H1 (cell line): ENCODE measurements around the gene PEPD. TPM values are rescaled to one million over a fixed set of nuclear protein-coding genes. Genes with fewer than 3 reads are reported as not detected.

ENCODE experiments used
- CTCF ChIA-PET: fragments of 300-600 bp; sonication (Branson Sonifier 250); formaldehyde crosslinking; loops from one replicate; lab custom pipeline; 2021; ENCODE audit not compliant: partially characterized antibody; lab: Charles Lee
- POLR2A ChIA-PET: fragments of 300-600 bp; sonication (Branson Sonifier 250); formaldehyde crosslinking; loops from one replicate; lab custom pipeline; 2021; ENCODE audit warnings: inconsistent platforms; ENCODE audit not compliant: partially characterized antibody; lab: Charles Lee
- DNase-seq, 2 experiments: peaks; one replicate each; pipeline versions ENCODE4 v3.0.0 to v3.0.0-alpha.2; 2010 to 2022; ENCODE audit warnings: low spot score in 2 of 2, low read depth in 1 of 2, mixed read lengths in 1 of 2
- FAIRE-seq: peaks from 2 replicates; lab custom pipeline; 2011; peaks lifted over from hg19 to GRCh38; lab: Jason Lieb, UNC
- H2AFZ ChIP-seq: 2 replicates; pipeline ENCODE4 v1.8.1; 2012; ENCODE audit warnings: low read length, inconsistent platforms
- H2AK5ac ChIP-seq: 2 replicates; pipeline ENCODE4 v1.6.1; 2013; ENCODE audit warnings: low read depth, low read length
- H2BK120ac ChIP-seq: replicated peaks from 2 replicates; pipeline ENCODE3; 2013; ENCODE audit warnings: low read depth, low read length, inconsistent platforms
- H2BK12ac ChIP-seq: 2 replicates; pipeline ENCODE4 v1.6.1; 2013; ENCODE audit warnings: low read depth, low read length
- H2BK15ac ChIP-seq: 2 replicates; pipeline ENCODE4 v1.6.1; 2013; ENCODE audit warnings: low read length
- H2BK20ac ChIP-seq: 2 replicates; pipeline ENCODE4 v1.6.1; 2013; ENCODE audit warnings: low read length
- H2BK5ac ChIP-seq: 2 replicates; pipeline ENCODE4 v1.6.1; 2013; ENCODE audit warnings: low read depth, low read length
- H3K14ac ChIP-seq: 2 replicates; pipeline ENCODE4 v1.6.1; 2013; ENCODE audit warnings: inconsistent platforms; ENCODE audit not compliant: insufficient read length
- H3K18ac ChIP-seq: 2 replicates; pipeline ENCODE4 v1.6.1; 2013; ENCODE audit warnings: low read length; ENCODE audit errors: extremely low read depth
- H3K23ac ChIP-seq: 2 replicates; pipeline ENCODE4 v1.6.1; 2013; ENCODE audit warnings: inconsistent platforms; ENCODE audit not compliant: insufficient read length
- H3K23me2 ChIP-seq: 2 replicates; pipeline ENCODE4 v1.6.1; 2013; ENCODE audit warnings: low read depth, low read length
- H3K27ac ChIP-seq: 2 replicates; pipeline ENCODE4 v1.6.1; 2011; ENCODE audit warnings: low read depth, low read length, inconsistent platforms
- H3K27me3 ChIP-seq, 4 experiments: replicated peaks in 1 of 4; 1 replicate in 1 of 4; 2 replicates in 3 of 4; pipeline versions ENCODE4 v1.6.1 to v1.8.1; 2011 to 2013; ENCODE audit warnings: low read length in 3 of 4, mild to moderate bottlenecking in 3 of 4, inconsistent platforms in 2 of 4, mixed read lengths in 2 of 4, moderate library complexity in 1 of 4; ENCODE audit not compliant: control insufficient read depth in 3 of 4, insufficient read depth in 3 of 4; ENCODE audit errors: extremely low read depth in 1 of 4
- H3K36me3 ChIP-seq, 4 experiments: 2 replicates each; pipeline versions ENCODE4 v1.6.1 to v1.8.1; 2011 to 2013; ENCODE audit warnings: mild to moderate bottlenecking in 4 of 4, low read length in 3 of 4, moderate library complexity in 2 of 4, control low read depth in 1 of 4, inconsistent platforms in 1 of 4; ENCODE audit not compliant: insufficient read depth in 4 of 4, control insufficient read depth in 2 of 4
- H3K4ac ChIP-seq: replicated peaks from 2 replicates; pipeline ENCODE3; 2013; ENCODE audit warnings: low read length, low read depth, mixed read lengths, inconsistent platforms; ENCODE audit not compliant: insufficient read length
- H3K4me1 ChIP-seq, 4 experiments: replicated peaks in 1 of 4; 1 replicate in 1 of 4; 2 replicates in 3 of 4; pipeline versions ENCODE4 v1.6.1 to v1.8.1; 2011 to 2013; ENCODE audit warnings: low read length in 3 of 4, inconsistent platforms in 2 of 4, mixed read lengths in 1 of 4; ENCODE audit not compliant: insufficient read depth in 4 of 4, control insufficient read depth in 3 of 4
- H3K4me2 ChIP-seq, 2 experiments: 2 replicates each; pipeline versions ENCODE4 v1.6.1 to v1.8.1; 2011 to 2013; ENCODE audit warnings: low read depth in 2 of 2, low read length in 2 of 2, control low read depth in 1 of 2, inconsistent platforms in 1 of 2, mild to moderate bottlenecking in 1 of 2; ENCODE audit not compliant: insufficient read depth in 1 of 2
- H3K4me3 ChIP-seq, 4 experiments: fragments of 200-600, 300-600 bp in 1 of 4; sonication (generic), shearing (Covaris generic), sonication (Bioruptor Twin) in 1 of 4; 2 replicates each; pipeline versions ENCODE4 v1.5.1 to v1.8.1; 2011 to 2016; ENCODE audit warnings: low read length in 4 of 4, low read depth in 3 of 4, control low read depth in 2 of 4, inconsistent platforms in 2 of 4, mild to moderate bottlenecking in 2 of 4, mixed read lengths in 1 of 4, moderate library complexity in 1 of 4; ENCODE audit not compliant: insufficient read depth in 2 of 4; ENCODE audit errors: extremely low read depth in 1 of 4
- H3K56ac ChIP-seq: replicated peaks from 2 replicates; pipeline ENCODE3; 2013; ENCODE audit warnings: low read depth, mild to moderate bottlenecking, mixed read lengths, low read length, inconsistent platforms; ENCODE audit not compliant: insufficient read length
- H3K79me1 ChIP-seq: 2 replicates; pipeline ENCODE4 v1.6.1; 2013; ENCODE audit warnings: low read depth, low read length, control low read depth
- H3K79me2 ChIP-seq, 2 experiments: 2 replicates each; pipeline versions ENCODE4 v1.6.1 to v1.8.1; 2012 to 2013; ENCODE audit warnings: low read length in 2 of 2, mild to moderate bottlenecking in 2 of 2, inconsistent platforms in 1 of 2; ENCODE audit not compliant: insufficient read depth in 2 of 2, control insufficient read depth in 1 of 2
- H3K9ac ChIP-seq, 4 experiments: replicated peaks in 1 of 4; 1 replicate in 1 of 4; 2 replicates in 3 of 4; pipeline versions ENCODE4 v1.6.1 to v1.8.1; 2011 to 2013; ENCODE audit warnings: low read depth in 3 of 4, low read length in 3 of 4, control low read depth in 2 of 4, mild to moderate bottlenecking in 2 of 4, moderate library complexity in 2 of 4, inconsistent platforms in 1 of 4; ENCODE audit errors: extremely low read depth in 1 of 4
- H3K9me3 ChIP-seq, 2 experiments: 2 replicates each; pipeline versions ENCODE4 v1.6.1 to v1.8.1; 2012 to 2013; ENCODE audit warnings: mild to moderate bottlenecking in 2 of 2, moderate library complexity in 2 of 2, control low read depth in 1 of 2, inconsistent platforms in 1 of 2, low read depth in 1 of 2, low read length in 1 of 2, mixed read lengths in 1 of 2; ENCODE audit not compliant: insufficient read depth in 2 of 2
- H4K20me1 ChIP-seq, 2 experiments: replicated peaks in 1 of 2; 2 replicates each; pipeline versions ENCODE3 to v1.8.1; 2011 to 2013; ENCODE audit warnings: inconsistent platforms in 2 of 2, low read length in 2 of 2, mild to moderate bottlenecking in 1 of 2; ENCODE audit not compliant: insufficient read depth in 2 of 2, control insufficient read depth in 1 of 2
- H4K5ac ChIP-seq: 2 replicates; pipeline ENCODE4 v1.6.1; 2013; ENCODE audit warnings: low read length, low read depth, mixed read lengths, inconsistent platforms; ENCODE audit not compliant: insufficient read length
- H4K8ac ChIP-seq: 2 replicates; pipeline ENCODE4 v1.8.0; 2013; ENCODE audit warnings: mild to moderate bottlenecking, moderate library complexity, low read length, inconsistent platforms; ENCODE audit not compliant: insufficient read depth; ENCODE audit errors: extremely low read depth
- H4K91ac ChIP-seq: replicated peaks from 2 replicates; pipeline ENCODE3; 2013; ENCODE audit warnings: low read length, mixed read lengths, inconsistent platforms; ENCODE audit not compliant: insufficient read length
- CHD2 ChIP-seq: IDR thresholded peaks from 2 replicates; pipeline ENCODE4 v1.6.1; 2012; ENCODE audit warnings: low read length, improper control_type of control experiment
- EGR1 ChIP-seq: IDR thresholded peaks from 2 replicates; pipeline ENCODE4 v1.6.1; 2011; ENCODE audit warnings: low read depth, low read length, borderline replicate concordance
- FOSL1 ChIP-seq: IDR thresholded peaks from 2 replicates; pipeline ENCODE4 v1.6.1; 2011; ENCODE audit warnings: mild to moderate bottlenecking, low read depth, low read length, moderate library complexity; ENCODE audit not compliant: insufficient read depth
- PHF8 ChIP-seq: fragments of 200-600 bp; sonication (generic); conservative IDR thresholded peaks from 2 replicates; pipeline ENCODE4 v1.7.1; 2012; ENCODE audit warnings: low read depth, mild to moderate bottlenecking, inconsistent platforms, low read length, moderate library complexity
- TAF7 ChIP-seq: optimal IDR thresholded peaks from 2 replicates; pipeline ENCODE3; 2011; ENCODE audit warnings: low read depth, mild to moderate bottlenecking, inconsistent platforms, low read length, moderate library complexity, borderline replicate concordance
- TBP ChIP-seq: IDR thresholded peaks from 2 replicates; pipeline ENCODE4 v1.6.1; 2011; ENCODE audit warnings: low read depth, low read length, improper control_type of control experiment
- WGBS, 2 experiments: shearing (Covaris generic) in 1 of 2; methylation state at CpG; one replicate each; pipeline versions ENCODE4 v1.1.6 to v1.1.7; 2013 to 2015; ENCODE audit warnings: low lambda C conversion rate in 2 of 2, mixed read lengths in 2 of 2, inconsistent platforms in 1 of 2, low coverage in 1 of 2, missing lambda C conversion rate in 1 of 2; ENCODE audit not compliant: insufficient replicate concordance in 2 of 2, insufficient coverage in 1 of 2, insufficient read length in 1 of 2; ENCODE audit errors: extremely low coverage in 1 of 2, missing lambda C conversion rate in 1 of 2; 5-methylcytosine and 5-hydroxymethylcytosine counted together
- polyA plus RNA-seq, 7 experiments: library from polyadenylated mRNA; depleted of rRNA in 3 of 7; stranded (reverse) in 5 of 7; unstranded in 2 of 7; fragments of >200 nt in 5 of 7; fragments of 200-250 nt in 2 of 7; gene quantifications; 1 replicate in 5 of 7; 2 replicates in 1 of 7; 4 replicates in 1 of 7; pipeline versions ENCODE4 v1.2.1 to v1.2.3, GENCODE V29; 2011 to 2013; ENCODE audit warnings: missing spikeins in 2 of 7, mixed read lengths in 2 of 7
- total RNA-seq: library from RNA; stranded (reverse); fragmentation: NEBNext Ultra II Directional; extraction: Animal tissue kit (Norgen Biotek cat#: 25700); gene quantifications from 2 replicates; pipeline ENCODE4 v1.2.1, GENCODE V29; 2021

Gene PEPD
- total and polyA plus RNA-seq, 2 of the 8 experiments (the other 6 are each of a cell fraction or from before 2014, with no cell fraction given): 84.1 to 178 TPM

DNA sequence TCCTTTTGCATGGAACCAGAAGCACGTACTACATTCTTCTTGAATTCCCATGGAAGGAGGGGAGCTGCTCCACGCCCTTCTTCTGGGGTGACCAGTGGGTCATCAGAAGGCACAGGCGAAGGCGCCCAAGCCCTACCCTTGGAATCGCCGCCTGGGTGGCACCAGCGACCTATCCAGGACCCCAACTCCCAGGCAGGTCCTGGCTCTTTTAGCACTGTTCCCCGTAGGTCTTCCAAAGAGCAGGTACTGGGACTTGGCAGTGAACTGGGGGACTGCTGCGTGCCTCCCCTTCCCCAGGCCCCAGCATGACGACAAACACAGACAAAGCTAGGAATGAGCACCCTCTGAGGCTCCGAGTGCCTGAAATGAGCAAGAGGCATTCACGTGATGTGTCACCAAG lies 103.1 kb downstream of the PEPD start:
- ChIA-PET CTCF (interaction anchor here (0.6 to 7.5 kb wide), 12 partner anchors 9 to 359 kb away, joined by 3 to 79 read pairs (median 4); no protein-coding TSS in a partner anchor), POLR2A (interaction anchor here (1.8 kb wide), 1 partner anchor 37 kb away, joined by 4 read pairs; no protein-coding TSS in a partner anchor)
- FAIRE-seq: no peak
- H4K20me1 ChIP-seq: peaks cover 6 to 24% of the 10 kb centered on the region in 2 experiments
- H3K23ac ChIP-seq: no peak overlapping the region
- no peak overlapping the region for H3K27ac ChIP-seq
- no peak overlapping the region for H2BK12ac ChIP-seq
- H3K79me1 ChIP-seq: no peaks in the 10 kb centered on the region
- H2AK5ac ChIP-seq: no peak overlapping the region
- no peaks in the 10 kb centered on the region for H3K9me3 ChIP-seq
- WGBS, 2 experiments: 72% methylated on average over 12 of the region's 12 CpGs; no CpG with 5 or more reads in 1 of the 2 experiments
- TF ChIP-seq TAF7 (no peak), CHD2 (no peak), EGR1 (no peak), TBP (no peak), FOSL1 (no peak), PHF8 (no peak)
- H3K27me3 ChIP-seq: no peaks in the 10 kb centered on the region
- H4K8ac ChIP-seq: no peak overlapping the region
- H3K4ac ChIP-seq: no peak overlapping the region
- no peak overlapping the region for H2AFZ ChIP-seq
- DNase-seq: no peak
- H2BK20ac ChIP-seq: no peak overlapping the region
- H3K36me3 ChIP-seq: no peaks in the 10 kb centered on the region
- H4K91ac ChIP-seq: no peak overlapping the region
- H3K4me1 ChIP-seq: peaks cover 0 to 12% (median 4%) of the 10 kb centered on the region in 4 experiments; a peak in 4 of 7 replicates
- no peaks in the 10 kb centered on the region for H3K79me2 ChIP-seq
- H2BK15ac ChIP-seq: no peak overlapping the region
- no peak overlapping the region for H3K14ac ChIP-seq
- no peak overlapping the region for H2BK120ac ChIP-seq
- no peak overlapping the region for H3K4me3 ChIP-seq
- no peak overlapping the region for H3K56ac ChIP-seq
- H3K18ac ChIP-seq: no peak overlapping the region
- no peak overlapping the region for H2BK5ac ChIP-seq
- no peak overlapping the region for H3K4me2 ChIP-seq
- H3K9ac ChIP-seq: no peak overlapping the region; a peak in 1 of 7 replicates
- H3K23me2 ChIP-seq: peaks cover 9% of the 10 kb centered on the region; the same call in 1 of the 2 replicates
- no peak overlapping the region for H4K5ac ChIP-seq
